ENCODE results near the gene RING1. TPM values are rescaled to one million over a fixed set of nuclear protein-coding genes. Genes with fewer than 3 reads are reported as not detected.

Gene RING1
- total RNA-seq, 1 experiment from 2014 or later: 31.0 TPM

DNA sequence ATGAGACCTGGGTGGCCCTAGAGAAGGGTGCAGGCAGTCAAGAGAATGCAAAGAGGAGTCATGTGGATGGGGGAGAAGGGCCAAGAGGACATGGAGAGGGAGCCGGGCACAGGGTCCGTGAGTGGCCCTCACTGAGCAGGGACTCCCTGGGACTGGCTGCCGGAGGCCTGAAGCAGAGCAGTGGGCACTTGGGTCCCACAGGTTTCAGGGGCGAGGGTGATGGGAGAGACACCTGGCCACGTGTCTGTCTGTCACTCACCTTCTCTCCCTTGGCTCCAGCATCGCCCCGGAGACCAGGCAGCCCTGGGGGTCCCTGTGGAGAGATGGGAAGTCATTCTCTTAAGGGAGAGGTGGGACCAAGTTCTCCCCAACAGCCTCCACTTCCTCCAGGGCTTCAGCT, 41.5 kb upstream of the RING1 start:
- no peak overlapping the region for H3K18ac ChIP-seq (ENCODE audit: insufficient read length, low read depth, low read length)
- no peak for DNase-seq
- H3K79me2 ChIP-seq (ENCODE audit: insufficient read depth, low read length): no peaks in the 10 kb centered on the region
- no peak overlapping the region for H2BK12ac ChIP-seq (ENCODE audit: insufficient read length, low read depth, low read length)
- peaks cover 2% of the 10 kb centered on the region for H3K23me2 ChIP-seq (ENCODE audit: insufficient read length, low read depth, low read length, poor library complexity, severe bottlenecking)
- 0 out of 7 replicates have a peak overlapping the region, but pooled peaks of 1 of the 3 experiments have one; percentile 17 for H3K27ac Mint-ChIP-seq
- no peaks in the 10 kb centered on the region for H3K9me3 Mint-ChIP-seq
- H3K27me3 Mint-ChIP-seq (ENCODE audit: low read depth): peaks cover 25% of the 10 kb centered on the region
- H3K23ac ChIP-seq (ENCODE audit: insufficient read length, low read depth, low read length): no peak overlapping the region
- no CpG with 5 or more reads among the region's 7 CpGs for WGBS (ENCODE audit: extremely low coverage, insufficient read length, low lambda C conversion rate)
- no peak overlapping the region for H4K8ac ChIP-seq (replicated peaks; ENCODE audit: insufficient read length, low read depth, low read length)
- no peak overlapping the region for H4K5ac ChIP-seq (ENCODE audit: insufficient read length, low read depth, low read length)
- H2BK5ac ChIP-seq (ENCODE audit: insufficient read length, low read length): no peak overlapping the region
- H4K91ac ChIP-seq (ENCODE audit: insufficient read length, low read depth, low read length): no peak overlapping the region
- H3K4me1 Mint-ChIP-seq: peaks cover 14 to 15% of the 10 kb centered on the region in 2 experiments
- no peak overlapping the region for H3K4me3 Mint-ChIP-seq
- H3T11ph ChIP-seq (ENCODE audit: low read length): no peak overlapping the region
- H2BK20ac ChIP-seq (ENCODE audit: low read depth, low read length, poor library complexity, severe bottlenecking): no peak overlapping the region
- no peak overlapping the region for H3K9ac ChIP-seq (ENCODE audit: extremely low read depth, insufficient read length, low read length)
- no peak overlapping the region for H2AFZ ChIP-seq (ENCODE audit: low read length)
- H2AK5ac ChIP-seq (ENCODE audit: insufficient read length, low read length): no peak overlapping the region
- no peak overlapping the region for H3K56ac ChIP-seq (ENCODE audit: insufficient read length, low read depth, low read length)
- no peak overlapping the region for H3K4ac ChIP-seq (ENCODE audit: low read depth, low read length)
- H3K14ac ChIP-seq (ENCODE audit: insufficient read depth, low read length): no peak overlapping the region; the same call in 1 of the 2 replicates
- H2BK120ac ChIP-seq (ENCODE audit: low read depth, low read length, poor library complexity, severe bottlenecking): no peak overlapping the region
- peaks cover 3% of the 10 kb centered on the region for H4K20me1 ChIP-seq (ENCODE audit: control insufficient read depth, insufficient read depth, insufficient read length)
- H3K27me3 ChIP-seq (ENCODE audit: insufficient read depth, low read length): peaks cover 2% of the 10 kb centered on the region; the same call in 1 of the 2 replicates
- H3K36me3 Mint-ChIP-seq (ENCODE audit: insufficient read depth in 1 of 3, low read depth in 3 of 3): no peaks in the 10 kb centered on the region
- H3K27ac ChIP-seq (ENCODE audit: insufficient read length, low read depth, low read length): no peak overlapping the region
- H2BK15ac ChIP-seq (ENCODE audit: low read depth, low read length): no peak overlapping the region
- no peaks in the 10 kb centered on the region for H3K4me1 ChIP-seq (ENCODE audit: insufficient read depth, low read length)
- TF ChIP-seq, protein P1, sequence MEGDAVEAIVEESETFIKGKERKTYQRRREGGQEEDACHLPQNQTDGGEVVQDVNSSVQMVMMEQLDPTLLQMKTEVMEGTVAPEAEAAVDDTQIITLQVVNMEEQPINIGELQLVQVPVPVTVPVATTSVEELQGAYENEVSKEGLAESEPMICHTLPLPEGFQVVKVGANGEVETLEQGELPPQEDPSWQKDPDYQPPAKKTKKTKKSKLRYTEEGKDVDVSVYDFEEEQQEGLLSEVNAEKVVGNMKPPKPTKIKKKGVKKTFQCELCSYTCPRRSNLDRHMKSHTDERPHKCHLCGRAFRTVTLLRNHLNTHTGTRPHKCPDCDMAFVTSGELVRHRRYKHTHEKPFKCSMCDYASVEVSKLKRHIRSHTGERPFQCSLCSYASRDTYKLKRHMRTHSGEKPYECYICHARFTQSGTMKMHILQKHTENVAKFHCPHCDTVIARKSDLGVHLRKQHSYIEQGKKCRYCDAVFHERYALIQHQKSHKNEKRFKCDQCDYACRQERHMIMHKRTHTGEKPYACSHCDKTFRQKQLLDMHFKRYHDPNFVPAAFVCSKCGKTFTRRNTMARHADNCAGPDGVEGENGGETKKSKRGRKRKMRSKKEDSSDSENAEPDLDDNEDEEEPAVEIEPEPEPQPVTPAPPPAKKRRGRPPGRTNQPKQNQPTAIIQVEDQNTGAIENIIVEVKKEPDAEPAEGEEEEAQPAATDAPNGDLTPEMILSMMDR (conservative IDR thresholded peaks at IDR 0.05): no peak
- H3K9me3 ChIP-seq (ENCODE audit: control insufficient read depth, low read depth, low read length): no peaks in the 10 kb centered on the region
- no peaks in the 10 kb centered on the region for H3K79me1 ChIP-seq (ENCODE audit: insufficient read depth, low read depth, low read length, poor library complexity, severe bottlenecking)
- no peak overlapping the region for H3K4me2 ChIP-seq (ENCODE audit: insufficient read depth, insufficient read length, low read length)
